Stomach (tissue), 4 donors: ENCODE measurements around the gene SRSF4.
A peak's percentile ranks its signal among the peaks of the same experiment; 100 is the strongest.

Experiments
- CTCF ChIP-seq, 7 experiments: fragments of 450-650 bp in 4 of 7; fragments of 200-600 bp in 3 of 7; sonication (generic) in 3 of 7; IDR thresholded peaks; one replicate each; pipeline ENCODE4 v1.5.1; 2016 to 2019; ENCODE audit warnings: antibody characterized with exemption in 7 of 7, control low read depth in 2 of 7, mild to moderate bottlenecking in 1 of 7
- EP300 ChIP-seq: sonication (generic); formaldehyde crosslinking; IDR thresholded peaks from one replicate; pipeline ENCODE4 v1.6.1; 2017; ENCODE audit warnings: antibody characterized with exemption
- POLR2A ChIP-seq, 4 donors: fragments of 450-650 bp; IDR thresholded peaks; one replicate each; pipeline ENCODE4 v1.6.1; 2016; ENCODE audit warnings: antibody characterized with exemption in 4 of 4, control low read depth in 2 of 4, mild to moderate bottlenecking in 1 of 4, moderate library complexity in 1 of 4
- POLR2AphosphoS5 ChIP-seq, 3 donors: sonication (generic); formaldehyde crosslinking; IDR thresholded peaks; one replicate each; pipeline ENCODE4 v1.6.1; 2016; ENCODE audit warnings: antibody characterized with exemption in 3 of 3

GRCh38 chr1:29124366-29125236, 57.1 kb downstream of the SRSF4 start:
- peak in 5 of 7 experiments; percentile 66 to 88 (median 71) for TF ChIP-seq CTCF (IDR thresholded peaks at IDR 0.05)
- TF ChIP-seq POLR2A (IDR thresholded peaks at IDR 0.05) = no peak
- peak; percentile 46 to 73 (median 62) for TF ChIP-seq POLR2AphosphoS5 (IDR thresholded peaks at IDR 0.05)
- TF ChIP-seq EP300 = no peak
